Epithelial cell of esophagus (primary cell): ENCODE measurements around the gene NOC2L.

Experiments used
- DNase-seq: peaks from one replicate; pipeline ENCODE4 v3.0.0; 2010; ENCODE audit warnings: low read depth
- H3K4me3 ChIP-seq: 2 replicates; pipeline ENCODE4 v1.5.1; 2011; ENCODE audit warnings: mild to moderate bottlenecking, low read length, control low read depth
- TF ChIP-seq, protein P1 (sequence below): IDR thresholded peaks from 2 replicates; pipeline ENCODE4 v1.5.1; 2011; ENCODE audit warnings: low read depth, mild to moderate bottlenecking, low read length, control low read depth, inconsistent platforms; ENCODE audit not compliant: insufficient read depth; ENCODE audit errors: missing control alignments

NOC2L gene

DNA sequence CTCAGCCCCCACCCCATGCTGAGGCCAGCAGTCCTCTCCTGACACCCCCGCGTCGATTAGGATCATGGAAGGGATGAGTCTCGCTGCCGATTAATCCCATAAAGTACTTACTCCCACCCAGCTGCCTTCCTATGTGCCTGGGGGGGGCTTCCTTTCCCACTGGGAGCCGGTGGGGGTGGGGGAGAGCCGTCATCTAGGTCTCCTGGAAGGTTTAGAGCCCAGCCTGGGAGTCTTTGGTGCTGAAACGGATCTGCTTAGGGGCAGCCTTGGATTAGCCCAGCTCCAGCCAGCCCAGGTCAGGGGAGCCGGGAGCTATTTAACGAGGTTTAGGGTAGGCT, 25.5 kb downstream of the NOC2L start:
- H3K4me3 ChIP-seq = no peak overlapping the region
- TF ChIP-seq, protein P1, sequence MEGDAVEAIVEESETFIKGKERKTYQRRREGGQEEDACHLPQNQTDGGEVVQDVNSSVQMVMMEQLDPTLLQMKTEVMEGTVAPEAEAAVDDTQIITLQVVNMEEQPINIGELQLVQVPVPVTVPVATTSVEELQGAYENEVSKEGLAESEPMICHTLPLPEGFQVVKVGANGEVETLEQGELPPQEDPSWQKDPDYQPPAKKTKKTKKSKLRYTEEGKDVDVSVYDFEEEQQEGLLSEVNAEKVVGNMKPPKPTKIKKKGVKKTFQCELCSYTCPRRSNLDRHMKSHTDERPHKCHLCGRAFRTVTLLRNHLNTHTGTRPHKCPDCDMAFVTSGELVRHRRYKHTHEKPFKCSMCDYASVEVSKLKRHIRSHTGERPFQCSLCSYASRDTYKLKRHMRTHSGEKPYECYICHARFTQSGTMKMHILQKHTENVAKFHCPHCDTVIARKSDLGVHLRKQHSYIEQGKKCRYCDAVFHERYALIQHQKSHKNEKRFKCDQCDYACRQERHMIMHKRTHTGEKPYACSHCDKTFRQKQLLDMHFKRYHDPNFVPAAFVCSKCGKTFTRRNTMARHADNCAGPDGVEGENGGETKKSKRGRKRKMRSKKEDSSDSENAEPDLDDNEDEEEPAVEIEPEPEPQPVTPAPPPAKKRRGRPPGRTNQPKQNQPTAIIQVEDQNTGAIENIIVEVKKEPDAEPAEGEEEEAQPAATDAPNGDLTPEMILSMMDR = no peak

DNA sequence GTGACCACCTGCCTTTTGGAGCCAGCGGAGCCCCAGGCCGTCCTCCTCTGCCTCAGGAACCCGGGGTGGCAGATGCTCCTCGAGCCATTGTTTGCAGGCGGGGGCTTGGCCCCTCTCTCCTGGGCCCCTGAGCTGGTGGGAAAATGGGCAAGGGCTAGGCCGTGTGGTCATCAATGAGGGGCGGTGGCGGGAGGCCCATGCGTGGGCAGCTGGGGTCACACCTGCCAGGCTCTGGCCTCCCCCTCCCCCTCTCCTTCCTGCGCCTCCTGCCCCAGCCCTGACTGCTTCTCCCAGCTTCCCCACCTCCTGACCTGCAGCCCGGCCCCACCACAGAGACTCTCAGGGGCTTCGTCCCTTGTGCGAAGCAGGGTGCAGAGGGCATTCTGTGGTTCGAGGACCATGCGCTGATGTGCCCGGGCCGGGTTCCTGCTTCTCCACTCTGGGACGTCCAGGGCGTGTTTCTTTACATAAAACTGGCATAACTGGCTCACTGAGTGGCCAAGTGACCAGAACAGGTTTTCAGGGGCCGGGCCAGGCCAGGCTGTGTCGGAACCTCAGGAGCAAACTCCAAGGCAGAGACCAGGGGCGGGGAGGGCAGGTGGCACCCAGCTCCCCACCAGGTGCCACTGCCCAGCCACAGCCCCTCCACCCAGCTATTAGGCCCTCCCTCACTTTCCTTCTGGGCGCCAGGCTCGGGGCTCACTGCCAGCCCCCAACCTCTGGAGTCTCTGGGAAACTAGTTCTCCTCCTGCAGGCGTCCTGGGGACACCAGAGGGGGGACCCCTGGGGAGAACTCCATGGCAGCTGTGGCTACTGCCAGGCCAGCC, 26.1 kb downstream of the NOC2L start:
- TF ChIP-seq, protein P1 = no peak
- H3K4me3 ChIP-seq = no peak overlapping the region
- peak; percentile 57 for DNase-seq

More for the DNA sequence above, 25.5 kb downstream of the NOC2L start:
- DNase-seq = no peak

DNA sequence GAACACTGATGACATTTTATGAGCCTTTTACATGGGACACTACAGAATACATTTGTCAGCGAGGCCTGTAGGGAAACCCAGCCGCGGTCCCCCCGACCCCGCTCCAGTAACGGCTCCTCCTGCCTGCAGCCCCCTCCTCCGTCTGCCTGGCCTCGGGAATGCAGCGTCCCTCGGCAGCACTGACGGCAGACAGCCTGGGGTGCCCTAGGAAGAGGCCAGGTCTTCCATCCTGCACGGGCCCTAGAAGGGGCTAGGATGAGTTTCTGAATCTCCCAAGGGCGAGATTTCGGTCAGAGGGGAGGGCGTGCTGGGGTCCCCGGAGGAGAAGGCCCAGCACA, 26.9 kb downstream of the NOC2L start:
- no peak overlapping the region for H3K4me3 ChIP-seq
- DNase-seq = no peak
- TF ChIP-seq, protein P1 = no peak

DNA sequence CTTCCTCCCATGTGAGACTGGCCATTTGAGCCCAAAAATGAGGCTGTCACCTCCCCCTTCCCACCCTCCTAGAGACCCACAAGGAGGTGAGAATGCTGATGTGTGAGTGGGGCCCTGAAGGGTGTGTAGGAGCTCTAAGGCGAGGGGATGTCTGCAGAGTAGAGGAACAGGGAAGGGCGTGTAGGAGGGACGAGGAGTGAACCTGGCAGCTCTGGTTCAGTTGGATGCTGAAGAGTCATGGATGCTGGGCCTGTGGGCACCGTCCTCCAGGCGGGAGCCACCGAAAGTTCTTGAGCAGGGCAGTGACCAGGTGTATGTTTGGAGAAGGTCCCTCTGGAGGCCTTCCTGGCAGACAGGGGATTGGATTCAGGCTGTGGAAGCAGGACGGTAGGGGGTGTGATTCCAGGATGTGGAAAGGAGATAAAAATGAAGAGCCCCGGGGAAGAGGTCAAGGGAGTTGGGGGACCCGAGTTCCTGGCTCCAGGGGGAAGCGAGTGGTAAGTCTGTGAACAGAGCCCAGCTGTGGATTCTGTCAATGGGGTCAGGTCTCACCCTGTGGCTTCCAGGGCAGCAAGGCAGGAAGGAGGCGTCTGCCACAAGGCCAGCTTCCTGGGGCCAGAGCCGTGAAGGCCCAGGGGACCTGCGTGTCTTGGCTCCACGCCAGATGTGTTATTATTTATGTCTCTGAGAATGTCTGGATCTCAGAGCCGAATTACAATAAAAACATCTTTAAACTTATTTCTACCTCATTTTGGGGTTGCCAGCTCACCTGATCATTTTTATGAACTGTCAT, 27.5 kb downstream of the NOC2L start:
- H3K4me3 ChIP-seq = no peak overlapping the region
- TF ChIP-seq, protein P1 = no peak
- DNase-seq = no peak

DNA sequence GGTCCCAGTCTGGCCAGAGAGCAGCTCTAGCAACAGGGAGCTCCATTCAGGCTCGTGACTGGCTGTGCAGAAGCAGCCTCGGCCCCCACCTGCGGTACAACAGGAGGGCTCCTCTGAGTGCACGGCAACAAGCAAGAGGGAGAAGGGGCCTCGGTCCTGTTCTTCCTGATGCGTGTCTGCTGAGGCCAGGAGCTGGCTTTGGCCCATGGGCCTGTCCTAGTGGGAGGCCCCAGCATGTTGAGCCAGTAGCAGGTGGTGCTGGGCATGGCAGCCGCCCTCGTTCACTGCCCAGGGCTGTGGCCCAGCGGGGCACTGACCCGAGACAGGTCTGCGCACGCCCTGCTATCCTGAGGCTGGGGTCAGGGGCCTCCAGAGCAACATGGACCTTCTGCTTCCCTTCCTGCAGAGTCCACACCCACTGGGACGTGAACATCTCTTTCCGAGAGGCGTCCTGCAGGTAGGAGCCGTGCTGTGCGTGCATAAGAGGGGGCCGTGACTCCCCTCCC, 28.4 kb downstream of the NOC2L start:
- no peak overlapping the region for H3K4me3 ChIP-seq
- TF ChIP-seq, protein P1 = no peak
- DNase-seq = no peak

DNA sequence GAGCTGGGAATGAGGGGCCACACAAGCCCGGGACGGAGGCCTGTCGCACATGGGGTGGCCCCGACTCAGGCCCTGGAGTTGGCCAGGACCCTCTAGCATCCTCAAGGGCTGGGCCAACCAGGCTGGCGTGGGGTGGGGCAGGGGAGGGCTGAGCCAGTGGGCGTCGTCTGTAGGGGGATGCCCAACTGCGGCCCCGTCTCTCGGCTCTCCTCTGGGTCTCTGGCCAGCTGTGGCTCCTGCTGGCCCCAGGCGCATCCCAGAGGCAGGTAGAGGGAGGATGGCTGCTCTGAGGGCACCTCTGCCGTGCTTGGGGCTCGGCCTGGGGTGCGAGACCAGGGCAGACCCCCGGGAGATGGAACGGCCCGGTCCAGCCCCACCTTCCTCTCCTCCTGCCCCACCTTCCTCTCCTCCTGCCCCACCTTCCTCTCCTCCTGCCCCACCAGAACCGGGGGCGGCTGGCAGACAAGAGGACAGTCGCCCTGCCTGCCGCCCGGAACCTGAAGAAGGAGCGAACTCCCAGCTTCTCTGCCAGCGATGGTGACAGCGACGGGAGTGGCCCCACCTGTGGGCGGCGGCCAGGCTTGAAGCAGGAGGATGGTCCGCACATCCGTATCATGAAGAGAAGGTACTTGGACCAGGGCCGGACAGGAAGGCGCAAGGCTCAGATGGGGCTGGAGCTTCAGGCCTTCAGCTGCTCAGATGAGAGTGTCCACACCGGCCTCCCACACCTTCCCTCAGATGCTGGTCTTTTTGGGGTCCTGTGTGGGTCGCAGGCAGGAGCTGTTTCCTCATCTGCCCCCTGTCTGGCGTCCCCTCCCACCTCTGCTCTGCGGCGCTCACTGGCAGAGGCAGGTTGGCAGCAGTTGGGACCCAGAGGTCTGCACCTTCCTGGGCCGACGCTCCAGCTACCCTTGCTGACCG, 29.1 kb downstream of the NOC2L start:
- no peak overlapping the region for H3K4me3 ChIP-seq
- TF ChIP-seq, protein P1 = no peak
- no peak for DNase-seq
